Urothelium cell line (cell line): Measurements from ENCODE around the gene CHD9.
A peak's percentile ranks its signal among the peaks of the same experiment; 100 is the strongest.
"Not testable (repeated sequence)": the region's sequence is repeated elsewhere in the genome, so short reads cannot be mapped to it uniquely, and the experiment has no call there.

Experiments
- DNase-seq: peaks from one replicate; pipeline ENCODE4 v3.0.0; 2011; ENCODE audit warnings: low spot score, mixed read lengths
- FAIRE-seq: peaks from 2 replicates; lab custom pipeline; 2011; peaks lifted over from hg19 to GRCh38; lab: Jason Lieb, UNC

Gene CHD9

GRCh38 chr16:53054670-53055485, at the start of gene CHD9:
TSS of gene CHD9 (plus strand) at chr16:53054991. CDS start at chr16:53156090, 101,099 bp downstream.
- DNase-seq (peak; percentile 91), FAIRE-seq (no peak)

GRCh38 chr16:53007095-53007494, 47.7 kb upstream of the CHD9 start:
- DNase-seq, result no peak
- no peak for FAIRE-seq

- no peak for FAIRE-seq
- DNase-seq, result no peak
Measured at GRCh38 chr16:53014287-53014686, 40.5 kb upstream of the CHD9 start.

GRCh38 chr16:53018834-53019416, 35.9 kb upstream of the CHD9 start:
- FAIRE-seq (no peak), DNase-seq (no peak)

- FAIRE-seq (no peak), DNase-seq (peak; percentile 70)
Measured at GRCh38 chr16:53022374-53022773, 32.4 kb upstream of the CHD9 start.

- FAIRE-seq (no peak), DNase-seq (no peak)
Measured at GRCh38 chr16:53024045-53024444, 30.7 kb upstream of the CHD9 start.

GRCh38 chr16:53029971-53030370, 24.8 kb upstream of the CHD9 start:
- DNase-seq (no peak), FAIRE-seq (no peak)

- DNase-seq (no peak), FAIRE-seq (no peak)
Measured at GRCh38 chr16:53031323-53031942, 23.4 kb upstream of the CHD9 start.

- FAIRE-seq (no peak), DNase-seq (no peak)
Measured at GRCh38 chr16:53034306-53034705, 20.5 kb upstream of the CHD9 start.

GRCh38 chr16:53035176-53035942, 19.4 kb upstream of the CHD9 start:
- DNase-seq (no peak), FAIRE-seq (no peak)

GRCh38 chr16:53036066-53036465, 18.7 kb upstream of the CHD9 start:
- DNase-seq, result no peak

GRCh38 chr16:53036711-53037110, 18.1 kb upstream of the CHD9 start:
- FAIRE-seq, DNase-seq: not testable (repeated sequence)

More at GRCh38 chr16:53036066-53036465, 18.7 kb upstream of the CHD9 start:
- no peak for FAIRE-seq

- DNase-seq (no peak), FAIRE-seq (no peak)
Measured at GRCh38 chr16:53040788-53041187, 14.0 kb upstream of the CHD9 start.

GRCh38 chr16:53041320-53042051, 13.3 kb upstream of the CHD9 start:
- FAIRE-seq (no peak), DNase-seq (no peak)

- no peak for FAIRE-seq
Measured at GRCh38 chr16:53042235-53042701, 12.5 kb upstream of the CHD9 start.

GRCh38 chr16:53043428-53043831, 11.4 kb upstream of the CHD9 start:
- no peak for FAIRE-seq

More at GRCh38 chr16:53042235-53042701, 12.5 kb upstream of the CHD9 start:
- DNase-seq, result no peak

GRCh38 chr16:53043986-53044601, 10.7 kb upstream of the CHD9 start:
- DNase-seq (no peak), FAIRE-seq (no peak)

More at GRCh38 chr16:53043428-53043831, 11.4 kb upstream of the CHD9 start:
- no peak for DNase-seq

GRCh38 chr16:53045341-53046220, 9.2 kb upstream of the CHD9 start:
- no peak for DNase-seq

GRCh38 chr16:53047515-53047914, 7.3 kb upstream of the CHD9 start:
- FAIRE-seq, DNase-seq: not testable (repeated sequence)

More at GRCh38 chr16:53045341-53046220, 9.2 kb upstream of the CHD9 start:
- FAIRE-seq, result no peak
